Hematopoietic multipotent progenitor cell treated with erythropoietin and hydrocortisone succinate and interleukin-3 and kit ligand, for 15 days (in vitro differentiated cells): ENCODE measurements around the gene WDCP.

Experiments used
- DNase-seq: peaks from one replicate; pipeline ENCODE4 v3.0.0-alpha.2; 2015; ENCODE audit warnings: low spot score

Gene WDCP

GRCh38 chr2:23992931-23993330 is 54.3 kb downstream of the WDCP start:
- no peak for DNase-seq

- peak; percentile 76 for DNase-seq
Measured at GRCh38 chr2:23988371-23988770, 58.8 kb downstream of the WDCP start.
